ENCODE results near the gene PCK2.
A peak's percentile ranks its signal among the peaks of the same experiment; 100 is the strongest.
"Not testable (repeated sequence)": the region's sequence is repeated elsewhere in the genome, so short reads cannot be mapped to it uniquely, and the experiment has no call there.

Gene PCK2

DNA sequence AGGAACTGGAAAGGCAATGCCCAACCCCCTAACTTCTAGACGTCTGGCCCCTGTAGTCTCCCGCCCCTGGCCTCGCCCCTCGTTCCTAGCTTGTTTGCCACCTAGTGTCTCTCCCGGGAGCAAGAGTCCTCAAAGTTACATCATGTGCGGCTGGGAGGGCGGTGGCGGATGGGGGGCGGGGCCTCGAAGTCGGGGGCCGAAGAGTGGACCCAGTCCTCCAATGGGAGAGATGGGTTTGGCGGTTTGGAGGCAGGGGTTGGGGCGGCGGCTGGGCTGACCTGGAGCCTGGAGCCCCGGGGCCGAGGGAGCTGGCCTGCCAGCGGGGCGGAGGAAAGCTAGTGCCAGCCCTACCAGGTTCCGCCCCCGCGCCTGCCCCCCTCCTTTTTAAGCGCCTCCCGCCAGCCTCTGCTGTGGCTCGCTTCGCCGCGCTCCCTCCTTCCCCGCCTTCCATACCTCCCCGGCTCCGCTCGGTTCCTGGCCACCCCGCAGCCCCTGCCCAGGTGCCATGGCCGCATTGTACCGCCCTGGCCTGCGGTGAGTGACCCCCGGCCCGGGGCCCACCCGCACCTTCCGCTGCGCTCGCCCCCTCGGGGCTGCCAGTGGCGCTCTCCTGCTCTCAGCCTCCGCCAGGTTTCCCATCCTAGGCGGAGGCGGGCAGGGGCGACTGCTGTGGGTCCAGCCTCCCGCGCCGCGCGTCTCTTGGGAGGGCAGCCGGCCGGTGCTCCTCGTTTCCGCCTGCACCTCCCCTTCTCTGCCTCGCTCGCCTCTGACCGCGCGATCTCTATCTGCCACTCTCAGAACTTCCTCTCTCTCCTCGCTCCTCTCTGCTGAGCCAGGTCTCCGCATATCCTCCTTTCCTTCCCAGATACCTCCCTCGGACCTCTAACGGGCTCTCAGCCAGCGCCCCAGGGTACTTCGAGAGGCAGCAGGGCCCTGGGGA is at the start of gene PCK2:
TSS of gene PCK2 (plus strand) at position 411 of the 940 bp plus-strand sequence. CDS start at position 506, 95 bp downstream.
- FAIRE-seq, result no peak
- peak; percentile 85 for DNase-seq (ENCODE audit: insufficient read length, low spot score)
- TF ChIP-seq, protein P1, sequence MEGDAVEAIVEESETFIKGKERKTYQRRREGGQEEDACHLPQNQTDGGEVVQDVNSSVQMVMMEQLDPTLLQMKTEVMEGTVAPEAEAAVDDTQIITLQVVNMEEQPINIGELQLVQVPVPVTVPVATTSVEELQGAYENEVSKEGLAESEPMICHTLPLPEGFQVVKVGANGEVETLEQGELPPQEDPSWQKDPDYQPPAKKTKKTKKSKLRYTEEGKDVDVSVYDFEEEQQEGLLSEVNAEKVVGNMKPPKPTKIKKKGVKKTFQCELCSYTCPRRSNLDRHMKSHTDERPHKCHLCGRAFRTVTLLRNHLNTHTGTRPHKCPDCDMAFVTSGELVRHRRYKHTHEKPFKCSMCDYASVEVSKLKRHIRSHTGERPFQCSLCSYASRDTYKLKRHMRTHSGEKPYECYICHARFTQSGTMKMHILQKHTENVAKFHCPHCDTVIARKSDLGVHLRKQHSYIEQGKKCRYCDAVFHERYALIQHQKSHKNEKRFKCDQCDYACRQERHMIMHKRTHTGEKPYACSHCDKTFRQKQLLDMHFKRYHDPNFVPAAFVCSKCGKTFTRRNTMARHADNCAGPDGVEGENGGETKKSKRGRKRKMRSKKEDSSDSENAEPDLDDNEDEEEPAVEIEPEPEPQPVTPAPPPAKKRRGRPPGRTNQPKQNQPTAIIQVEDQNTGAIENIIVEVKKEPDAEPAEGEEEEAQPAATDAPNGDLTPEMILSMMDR (IDR thresholded peaks at IDR 0.05; ENCODE audit: insufficient read depth, missing control alignments), result no peak

DNA sequence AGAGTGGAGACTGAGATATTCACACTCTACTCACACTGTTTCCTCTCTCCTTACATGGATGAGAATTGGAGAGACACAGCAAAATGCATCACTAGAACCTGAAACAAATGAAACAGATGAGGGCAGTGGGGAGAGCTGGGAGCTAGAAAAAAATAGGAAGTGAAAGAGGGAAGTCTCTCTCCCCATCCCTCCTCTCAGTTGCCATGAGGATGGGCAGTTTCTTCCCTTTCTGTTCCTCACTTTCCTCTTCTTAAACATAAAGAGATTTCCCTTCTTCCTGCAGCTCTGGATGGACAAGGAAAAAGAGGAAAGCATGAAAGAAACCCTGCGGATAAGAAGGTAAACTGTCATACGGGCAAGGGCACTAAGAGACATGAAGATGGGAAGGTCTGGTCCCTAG is 45.1 kb upstream of the PCK2 start:
- DNase-seq (ENCODE audit: insufficient read length, low spot score); FAIRE-seq: not testable (repeated sequence)

GRCh38 chr14:24050753-24051152 is 43.4 kb upstream of the PCK2 start:
- DNase-seq (ENCODE audit: insufficient read length, low spot score); FAIRE-seq: not testable (repeated sequence)

GRCh38 chr14:24051176-24051788 is 42.8 kb upstream of the PCK2 start:
- FAIRE-seq (no peak), DNase-seq (ENCODE audit: insufficient read length, low spot score) (no peak)
- TF ChIP-seq, protein P1 (IDR thresholded peaks at IDR 0.05; ENCODE audit: insufficient read depth, missing control alignments), result no peak

DNA sequence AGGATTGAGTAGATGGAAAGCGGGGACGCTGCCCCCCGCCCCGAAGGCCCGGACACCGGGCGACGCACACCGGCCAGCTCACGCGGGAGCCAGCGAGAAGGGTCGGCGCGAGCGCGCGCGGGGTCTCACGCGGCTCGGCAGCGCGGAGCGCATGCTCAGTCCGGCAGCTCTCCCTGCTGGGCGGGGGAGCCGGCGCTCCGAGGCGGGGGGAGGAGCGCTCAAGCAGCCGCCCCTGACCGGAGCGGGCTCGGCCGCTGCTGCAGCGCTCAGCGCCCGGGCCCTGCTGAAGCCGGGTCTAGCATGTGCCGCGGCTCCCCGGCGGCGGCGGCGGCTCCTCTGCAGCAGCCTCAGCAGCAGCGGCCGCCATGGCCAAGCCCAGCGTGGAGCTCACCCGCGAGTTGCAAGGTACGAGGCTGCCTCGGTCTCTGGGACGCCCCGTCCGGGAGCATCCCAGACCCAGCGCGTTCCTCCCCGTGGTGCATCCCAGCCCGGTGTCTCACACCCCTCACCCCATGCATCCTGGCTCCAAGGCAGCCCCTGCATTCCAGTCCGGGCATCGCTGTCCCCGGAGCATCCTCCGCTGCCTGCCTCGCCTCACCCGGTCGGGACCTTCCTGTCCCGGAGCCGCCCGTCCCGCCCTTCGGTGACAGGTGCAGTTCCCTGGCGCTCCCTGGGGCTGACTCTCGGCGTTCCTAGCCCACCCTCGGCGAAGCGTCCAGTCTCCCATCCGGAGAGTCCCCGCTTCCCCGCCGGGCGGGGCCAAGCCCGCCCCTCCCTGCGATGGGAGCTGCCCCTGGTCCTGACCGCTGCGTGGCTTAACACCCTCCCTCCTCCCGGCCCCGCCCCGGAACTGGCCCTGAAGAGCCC is 42.1 kb upstream of the PCK2 start, which contains the start of gene CARMIL3:
TSS of gene CARMIL3 (plus strand) at position 221 of the 867 bp plus-strand sequence. CDS start at position 366, 145 bp downstream.
- DNase-seq (ENCODE audit: insufficient read length, low spot score) (peak; percentile 88), FAIRE-seq (no peak)
- TF ChIP-seq, protein P1 (IDR thresholded peaks at IDR 0.05; ENCODE audit: insufficient read depth, missing control alignments), result no peak

DNA sequence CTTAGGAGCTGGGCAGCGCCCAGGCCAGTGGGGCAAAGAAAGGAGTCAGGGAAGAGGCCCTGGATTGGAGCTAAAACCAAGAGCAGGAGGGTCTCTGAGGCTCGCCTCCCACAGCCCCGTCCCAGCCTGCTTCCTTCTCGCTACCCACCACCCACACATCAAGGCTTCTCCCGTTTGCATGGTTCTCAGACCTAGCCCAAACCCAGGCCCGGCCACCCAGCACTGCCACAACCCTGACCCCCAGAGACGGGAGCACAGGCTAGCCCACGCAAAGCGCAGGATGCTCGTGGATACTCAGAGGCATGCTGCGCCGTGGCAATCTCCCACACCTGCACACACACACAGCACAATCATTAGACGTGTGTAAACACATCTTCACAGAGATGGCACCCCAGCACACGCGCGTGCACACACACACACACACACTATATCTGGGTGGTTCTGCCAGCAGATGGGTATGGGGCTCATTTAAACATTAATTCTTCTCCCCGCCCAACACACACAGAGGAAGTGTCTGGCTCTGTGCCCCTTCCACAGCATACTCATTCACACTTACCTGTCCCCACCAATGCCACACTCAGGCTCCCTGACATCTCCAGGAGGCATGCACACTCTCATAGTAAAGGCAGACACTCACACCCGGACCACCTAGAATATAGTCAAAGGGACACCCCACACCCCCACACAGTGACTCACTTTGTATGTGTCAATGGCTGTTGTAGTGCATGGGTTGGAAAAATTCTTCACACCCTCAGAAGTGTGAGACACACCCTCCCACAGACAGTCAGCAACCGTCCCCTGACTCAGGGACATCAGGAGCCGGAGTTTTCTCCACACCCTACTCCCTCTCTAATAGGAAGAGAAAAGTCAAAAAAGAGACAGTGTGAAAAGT is 41.2 kb upstream of the PCK2 start:
- TF ChIP-seq, protein P1 (IDR thresholded peaks at IDR 0.05; ENCODE audit: insufficient read depth, missing control alignments), result no peak
- FAIRE-seq (no peak), DNase-seq (ENCODE audit: insufficient read length, low spot score) (no peak)

DNA sequence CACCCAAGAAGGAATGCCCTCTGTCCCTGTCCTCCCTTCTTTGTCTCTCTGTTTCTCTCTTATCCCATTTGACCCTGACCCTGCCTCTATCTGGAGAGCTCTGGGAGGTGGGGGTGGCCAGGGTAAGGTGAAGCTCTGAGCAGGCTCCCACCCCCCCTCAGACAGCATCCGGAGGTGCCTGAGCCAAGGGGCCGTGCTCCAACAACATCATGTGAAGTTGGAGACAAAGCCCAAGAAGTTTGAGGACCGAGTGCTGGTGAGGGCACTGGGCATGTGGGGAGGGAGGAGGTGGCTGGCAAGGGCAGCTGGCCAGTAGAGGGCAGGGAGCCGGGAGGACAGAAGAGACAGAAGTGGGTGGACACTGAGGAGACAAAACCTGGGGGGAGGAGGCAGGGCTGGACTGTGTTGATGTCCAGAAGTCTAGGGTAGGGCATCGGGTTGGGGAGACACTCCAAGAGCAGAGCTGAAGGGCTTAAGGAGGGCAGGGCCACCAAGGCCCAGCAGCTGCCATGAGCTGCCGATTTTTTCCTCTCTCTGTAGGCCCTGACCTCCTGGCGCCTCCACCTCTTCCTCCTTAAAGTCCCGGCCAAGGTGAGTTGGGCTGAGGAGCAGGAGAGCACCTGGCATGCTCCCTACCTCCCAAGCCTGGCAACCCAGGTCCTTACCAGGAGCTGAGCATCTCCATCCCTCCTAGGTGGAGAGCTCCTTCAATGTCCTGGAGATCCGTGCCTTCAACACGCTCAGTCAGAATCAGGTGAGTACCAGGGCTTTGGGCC is 40.4 kb upstream of the PCK2 start:
- FAIRE-seq, result no peak
- DNase-seq (ENCODE audit: insufficient read length, low spot score), result no peak
- TF ChIP-seq, protein P1 (IDR thresholded peaks at IDR 0.05; ENCODE audit: insufficient read depth, missing control alignments), result no peak
